Measurements from ENCODE around the gene SCAF4. TPM values are rescaled to one million over a fixed set of nuclear protein-coding genes. Genes with fewer than 3 reads are reported as not detected.

SCAF4 gene
- total RNA-seq, 1 donor: 7.6 TPM

- no peak for TF ChIP-seq CTCF (IDR thresholded peaks at IDR 0.05; ENCODE audit: extremely low read depth, low read depth, low read length)
- Histone ChIP-seq H3K79me2 (ENCODE audit: insufficient read depth, low read length) (peaks cover 92% of the 10 kb centered on the region), H3K4me2 (ENCODE audit: insufficient read depth, low read length) (no peak overlapping the region), H3K27ac (ENCODE audit: low read depth, low read length) (no peak overlapping the region), H3K27me3 (ENCODE audit: insufficient read depth, low read length) (no peaks in the 10 kb centered on the region), H2AFZ (ENCODE audit: low read length) (no peak overlapping the region), H3K9me3 (ENCODE audit: low read depth, low read length) (no peaks in the 10 kb centered on the region), H3K4me3 (ENCODE audit: insufficient read depth, low read length) (no peak overlapping the region), H3K4me1 (ENCODE audit: insufficient read depth, low read length) (peaks cover 11% of the 10 kb centered on the region), H4K20me1 (ENCODE audit: insufficient read depth, low read length) (peaks cover 66% of the 10 kb centered on the region), H3K36me3 (ENCODE audit: insufficient read depth, low read length) (peaks cover 3% of the 10 kb centered on the region)
- no peak for DNase-seq (ENCODE audit: insufficient read length, low spot score, missing footprints)
Observed at GRCh38 chr21:31727181-31727580, 4.7 kb downstream of the SCAF4 start.

- H3K79me2 ChIP-seq (ENCODE audit: insufficient read depth, low read length): peaks cover 97% of the 10 kb centered on the region
- H4K20me1 ChIP-seq (ENCODE audit: insufficient read depth, low read length): peaks cover 71% of the 10 kb centered on the region
- H2AFZ ChIP-seq (ENCODE audit: low read length): no peak overlapping the region
- H3K36me3 ChIP-seq (ENCODE audit: insufficient read depth, low read length): peaks cover 3% of the 10 kb centered on the region
- no peak overlapping the region for H3K4me2 ChIP-seq (ENCODE audit: insufficient read depth, low read length)
- H3K27ac ChIP-seq (ENCODE audit: low read depth, low read length): no peak overlapping the region
- peaks cover 11% of the 10 kb centered on the region for H3K4me1 ChIP-seq (ENCODE audit: insufficient read depth, low read length)
- no peaks in the 10 kb centered on the region for H3K27me3 ChIP-seq (ENCODE audit: insufficient read depth, low read length)
- peak; percentile 32 for DNase-seq (ENCODE audit: insufficient read length, low spot score, missing footprints)
- H3K4me3 ChIP-seq (ENCODE audit: insufficient read depth, low read length): no peak overlapping the region
- H3K9me3 ChIP-seq (ENCODE audit: low read depth, low read length): no peaks in the 10 kb centered on the region
- no peak for TF ChIP-seq CTCF (IDR thresholded peaks at IDR 0.05; ENCODE audit: extremely low read depth, low read depth, low read length)
Observed at GRCh38 chr21:31726407-31726806, 5.5 kb downstream of the SCAF4 start.

- H4K20me1 ChIP-seq (ENCODE audit: insufficient read depth, low read length): peaks cover 74% of the 10 kb centered on the region
- H3K27ac ChIP-seq (ENCODE audit: low read depth, low read length): no peak overlapping the region
- no peak for DNase-seq (ENCODE audit: insufficient read length, low spot score, missing footprints)
- no peaks in the 10 kb centered on the region for H3K9me3 ChIP-seq (ENCODE audit: low read depth, low read length)
- no peak overlapping the region for H3K4me3 ChIP-seq (ENCODE audit: insufficient read depth, low read length)
- H3K4me2 ChIP-seq (ENCODE audit: insufficient read depth, low read length): no peak overlapping the region
- peaks cover 97% of the 10 kb centered on the region for H3K79me2 ChIP-seq (ENCODE audit: insufficient read depth, low read length)
- no peak overlapping the region for H2AFZ ChIP-seq (ENCODE audit: low read length)
- H3K36me3 ChIP-seq (ENCODE audit: insufficient read depth, low read length): peaks cover 3% of the 10 kb centered on the region
- H3K27me3 ChIP-seq (ENCODE audit: insufficient read depth, low read length): no peaks in the 10 kb centered on the region
- peaks cover 9% of the 10 kb centered on the region for H3K4me1 ChIP-seq (ENCODE audit: insufficient read depth, low read length)
- no peak for TF ChIP-seq CTCF (IDR thresholded peaks at IDR 0.05; ENCODE audit: extremely low read depth, low read depth, low read length)
Observed at GRCh38 chr21:31725202-31725839, 6.6 kb downstream of the SCAF4 start.

GRCh38 chr21:31724552-31724951 lies 7.4 kb downstream of the SCAF4 start:
- H3K27ac ChIP-seq (ENCODE audit: low read depth, low read length): no peak overlapping the region
- no peak overlapping the region for H3K4me2 ChIP-seq (ENCODE audit: insufficient read depth, low read length)
- no peaks in the 10 kb centered on the region for H3K27me3 ChIP-seq (ENCODE audit: insufficient read depth, low read length)
- H3K36me3 ChIP-seq (ENCODE audit: insufficient read depth, low read length): peaks cover 3% of the 10 kb centered on the region
- no peak overlapping the region for H2AFZ ChIP-seq (ENCODE audit: low read length)
- H3K4me1 ChIP-seq (ENCODE audit: insufficient read depth, low read length): peaks cover under 1% of the 10 kb centered on the region
- TF ChIP-seq CTCF (IDR thresholded peaks at IDR 0.05; ENCODE audit: extremely low read depth, low read depth, low read length): no peak
- DNase-seq (ENCODE audit: insufficient read length, low spot score, missing footprints): no peak
- H3K4me3 ChIP-seq (ENCODE audit: insufficient read depth, low read length): no peak overlapping the region
- peaks cover 97% of the 10 kb centered on the region for H3K79me2 ChIP-seq (ENCODE audit: insufficient read depth, low read length)
- H4K20me1 ChIP-seq (ENCODE audit: insufficient read depth, low read length): peaks cover 70% of the 10 kb centered on the region
- no peaks in the 10 kb centered on the region for H3K9me3 ChIP-seq (ENCODE audit: low read depth, low read length)

Measured in osteoblast (primary cell).